Activated CD4-positive, alpha-beta memory T cell treated with anti-CD3 and anti-CD28 coated beads, Interleukin-2, amount 10 ng/mL, durations not matched to agents 7 days and 5 days (primary cell): Measurements from ENCODE around the gene KATNB1. TPM values are rescaled to one million over a fixed set of nuclear protein-coding genes. Genes with fewer than 3 reads are reported as not detected.
A peak's percentile ranks its signal among the peaks of the same experiment; 100 is the strongest.

Experiments used
- CTCF ChIA-PET: fragments of 350-600 bp; sonication (Branson Sonifier 250); formaldehyde crosslinking; loops from one replicate; lab custom pipeline; 2021; ENCODE audit warnings: antibody characterized with exemption, inconsistent platforms; lab: Charles Lee
- POLR2A ChIA-PET: fragments of 350-600 bp; sonication (Branson Sonifier 250); formaldehyde crosslinking; loops from one replicate; lab custom pipeline; 2021; ENCODE audit warnings: antibody characterized with exemption; lab: Charles Lee
- DNase-seq: peaks from one replicate; pipeline ENCODE4 v3.0.0-alpha.2; 2020
- H3K27ac Mint-ChIP-seq: one replicate; pipeline ENCODE4 v1.8.0; 2021; ENCODE audit warnings: mild to moderate bottlenecking, mixed read lengths
- H3K27me3 Mint-ChIP-seq: one replicate; pipeline ENCODE4 v1.8.0; 2021; ENCODE audit warnings: mixed read lengths
- H3K36me3 Mint-ChIP-seq: one replicate; pipeline ENCODE4 v1.8.0; 2021; ENCODE audit warnings: low read depth, mixed read lengths
- H3K4me1 Mint-ChIP-seq: one replicate; pipeline ENCODE4 v1.8.0; 2021; ENCODE audit warnings: mixed read lengths
- H3K4me3 Mint-ChIP-seq: one replicate; pipeline ENCODE4 v1.8.0; 2021; ENCODE audit warnings: mild to moderate bottlenecking, mixed read lengths
- H3K9me3 Mint-ChIP-seq: one replicate; pipeline ENCODE4 v1.8.0; 2021; ENCODE audit warnings: mixed read lengths
- total RNA-seq, 2 experiments: library from RNA; stranded (reverse); gene quantifications; one replicate each; pipeline ENCODE4 v1.2.3, GENCODE V29; 2021

KATNB1 gene
- total RNA-seq, 2 experiments from 2014 or later = 33.3 to 33.4 TPM

GRCh38 chr16:57802341-57803133 lies 67.0 kb downstream of the KATNB1 start, which contains the start of gene KIFC3:
TSS of gene KIFC3 (minus strand) at chr16:57802491. CDS start at chr16:57798243, 4,248 bp downstream.
- Mint-ChIP-seq H3K9me3 (no peaks in the 10 kb centered on the region), H3K27me3 (peaks cover 69% of the 10 kb centered on the region), H3K36me3 (peaks cover 5% of the 10 kb centered on the region), H3K27ac (no peak within 1 kb of the TSS), H3K4me1 (peaks cover 31% of the 10 kb centered on the region), H3K4me3 (peak within 1 kb of the TSS; percentile 67)
- ChIA-PET CTCF (interaction anchor here (1.3 kb wide), 1 partner anchor 8 kb away, joined by 5 read pairs; no protein-coding TSS in a partner anchor), POLR2A (interaction anchor here (1.5 kb wide), 1 partner anchor 8 kb away, joined by 7 read pairs; no protein-coding TSS in a partner anchor)
- peak; percentile 76 for DNase-seq

DNA sequence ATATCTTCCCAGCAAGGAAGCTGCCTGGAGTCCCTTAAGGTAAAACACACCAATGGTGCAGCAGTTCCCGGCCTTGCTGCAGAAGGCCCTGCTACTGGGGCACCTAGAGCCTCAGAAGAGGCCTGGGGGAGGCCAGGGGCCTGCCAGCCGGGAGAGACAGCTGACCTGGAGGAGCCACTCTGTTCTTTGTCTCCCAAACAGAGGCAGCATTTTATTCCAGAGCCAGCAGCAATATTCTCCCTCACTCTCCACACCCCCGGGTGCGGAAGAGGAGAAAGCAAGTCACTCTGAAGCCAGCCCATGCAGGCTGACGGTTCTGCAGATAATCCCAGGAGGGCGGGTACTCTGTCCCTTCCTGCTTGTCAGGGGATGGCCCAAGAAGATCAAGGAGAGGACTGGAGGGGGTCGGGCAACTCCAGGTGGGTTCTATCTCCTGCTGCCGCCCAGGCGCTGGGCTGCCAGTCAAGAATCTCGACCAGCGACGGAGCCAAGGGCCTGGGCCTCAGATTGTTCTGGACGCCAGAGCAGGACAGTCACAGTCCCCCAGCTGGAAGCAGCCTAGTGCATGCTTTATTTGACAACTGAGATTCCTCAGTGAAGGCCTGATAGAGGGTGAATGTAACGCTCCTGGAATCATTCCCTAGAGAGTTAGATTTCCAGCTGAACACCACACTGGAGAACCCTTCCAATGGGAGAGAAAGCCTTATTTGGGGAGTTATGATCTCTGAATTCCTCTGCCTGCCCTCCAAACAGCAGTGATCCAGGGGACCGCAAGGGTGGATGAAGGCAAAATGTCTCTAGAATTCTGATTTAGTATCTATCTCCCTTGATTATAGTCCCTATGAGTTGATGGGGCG lies 67.8 kb downstream of the KATNB1 start:
- Mint-ChIP-seq H3K9me3 (no peaks in the 10 kb centered on the region), H3K27ac (no peak overlapping the region), H3K4me1 (peaks cover 39% of the 10 kb centered on the region), H3K4me3 (peak overlapping the region; percentile 67), H3K27me3 (peaks cover 71% of the 10 kb centered on the region), H3K36me3 (peaks cover 5% of the 10 kb centered on the region)
- POLR2A ChIA-PET = interaction anchor here (1.5 kb wide), 1 partner anchor 8 kb away, joined by 7 read pairs; no protein-coding TSS in a partner anchor
- CTCF ChIA-PET = no interaction called here
- DNase-seq = no peak

DNA sequence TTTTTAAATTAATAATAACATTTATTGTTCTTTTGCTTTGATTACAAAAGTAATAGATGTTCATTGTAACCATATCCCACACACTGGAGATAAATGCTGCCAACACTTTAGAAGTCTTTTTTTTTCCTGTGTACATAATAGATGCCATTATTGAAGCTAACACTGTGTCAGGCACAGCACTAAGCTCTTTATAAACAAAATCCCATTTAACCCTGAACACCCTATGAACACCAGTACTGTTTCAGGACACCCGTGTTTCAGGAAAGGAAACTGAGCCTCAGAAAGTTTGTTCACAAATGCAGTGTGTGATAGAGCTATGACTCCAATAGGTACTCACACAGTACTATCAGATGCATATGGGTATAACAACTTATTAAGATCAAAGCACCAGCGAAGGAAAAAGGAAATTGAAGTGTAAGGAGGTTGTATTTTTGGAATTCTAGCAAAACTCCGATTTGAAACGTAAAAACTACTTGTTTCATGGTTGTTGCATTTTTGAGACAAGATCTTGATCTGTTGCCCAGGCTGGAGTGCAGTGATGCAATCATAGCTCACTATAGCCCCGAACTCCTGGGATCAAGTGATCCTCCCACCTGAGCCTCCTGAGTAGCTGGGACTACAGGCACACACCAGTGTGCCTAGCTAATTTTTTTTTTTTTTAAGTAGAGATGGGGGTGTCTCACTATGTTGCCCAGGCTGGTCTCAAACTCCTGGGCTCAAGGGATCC lies 68.7 kb downstream of the KATNB1 start:
- no peaks in the 10 kb centered on the region for H3K9me3 Mint-ChIP-seq
- H3K4me3 Mint-ChIP-seq = no peak overlapping the region
- CTCF ChIA-PET = interaction anchor here (0.6 kb wide), 1 partner anchor 58 kb away, joined by 3 read pairs; no protein-coding TSS in a partner anchor
- peaks cover 68% of the 10 kb centered on the region for H3K27me3 Mint-ChIP-seq
- H3K4me1 Mint-ChIP-seq = peaks cover 39% of the 10 kb centered on the region
- no peak for DNase-seq
- peaks cover 5% of the 10 kb centered on the region for H3K36me3 Mint-ChIP-seq
- H3K27ac Mint-ChIP-seq = no peak overlapping the region
- POLR2A ChIA-PET = no interaction called here

DNA sequence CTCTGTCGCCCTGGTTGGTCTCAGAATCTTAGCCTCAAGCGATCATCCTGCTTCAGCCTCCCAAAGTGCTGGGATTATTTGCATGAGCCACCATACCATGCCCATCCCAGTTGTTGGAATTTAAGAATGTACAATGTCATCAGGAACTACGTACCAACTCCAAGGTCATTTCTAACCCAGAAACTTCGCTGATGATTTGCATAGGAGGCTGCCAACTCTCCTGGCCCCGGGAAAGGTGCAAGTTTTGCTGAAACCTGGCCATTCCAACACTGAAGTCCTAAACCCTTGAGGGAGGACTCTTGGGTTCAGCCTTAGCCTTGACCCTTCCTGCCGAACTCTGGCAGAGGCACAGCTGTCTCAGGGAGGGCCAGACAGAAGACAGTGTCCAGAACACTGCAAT lies 69.6 kb downstream of the KATNB1 start:
- no peak for DNase-seq
- no peak overlapping the region for H3K27ac Mint-ChIP-seq
- ChIA-PET POLR2A (no interaction called here), CTCF (no interaction called here)
- H3K4me3 Mint-ChIP-seq = no peak overlapping the region
- H3K4me1 Mint-ChIP-seq = peaks cover 39% of the 10 kb centered on the region
- peaks cover 5% of the 10 kb centered on the region for H3K36me3 Mint-ChIP-seq
- H3K9me3 Mint-ChIP-seq = no peaks in the 10 kb centered on the region
- H3K27me3 Mint-ChIP-seq = peaks cover 60% of the 10 kb centered on the region

Other genes starting within 250 kb of the KATNB1 start
- 1 to 10 TPM; 2.5 to 3.4 TPM for gene DOK4, start 249.3 kb upstream of the KATNB1 start, total RNA-seq
- gene CCDC102A, start 199.2 kb upstream of the KATNB1 start, total RNA-seq = 1 to 10 TPM; 9.1 to 9.7 TPM
- gene ADGRG5, start 193.1 kb upstream of the KATNB1 start, total RNA-seq = 10 to 100 TPM; 12.3 to 12.4 TPM
- gene ADGRG1, start 107.1 kb upstream of the KATNB1 start, total RNA-seq = 1 to 10 TPM; 7.4 to 8.3 TPM
- gene ADGRG3, start 67.5 kb upstream of the KATNB1 start, total RNA-seq = not detected
- not detected for gene DRC7, start 41.0 kb upstream of the KATNB1 start, total RNA-seq
- gene KIFC3, start 66.7 kb downstream of the KATNB1 start, total RNA-seq = not detected
- gene CNGB1, start 235.4 kb downstream of the KATNB1 start, total RNA-seq = not detected